ENCODE data around the gene FGGY.

Gene FGGY

DNA sequence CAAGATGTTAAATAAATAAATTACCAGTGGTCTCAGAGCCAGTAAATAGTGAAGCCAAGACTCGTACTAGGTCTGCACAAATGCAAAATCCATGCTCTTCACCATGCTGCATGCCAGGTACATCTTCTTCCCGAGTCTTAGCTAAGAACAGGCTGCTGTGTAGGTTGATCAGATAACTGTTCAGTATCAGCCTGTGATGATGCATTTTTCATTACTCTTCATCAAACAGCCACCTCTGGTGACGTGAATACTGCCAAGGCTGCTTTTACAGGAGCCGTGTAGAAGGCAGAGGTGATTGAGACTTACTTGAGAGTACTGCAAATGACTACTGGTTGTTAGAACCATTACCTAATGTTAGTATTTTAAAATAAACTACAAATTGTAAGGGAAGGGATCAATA lies 478.6 kb downstream of the FGGY start:
- no peaks in the 10 kb centered on the region for H3K27me3 ChIP-seq (replicated peaks; ENCODE audit: control insufficient read depth, insufficient read depth, low read length)
- no peak for DNase-seq (ENCODE audit: extremely low read depth, insufficient read length)
- no peaks in the 10 kb centered on the region for H3K36me3 ChIP-seq (ENCODE audit: control insufficient read depth, insufficient read depth, low read length)
- no peak overlapping the region for H3K4me3 ChIP-seq (replicated peaks; ENCODE audit: low read depth, low read length)
- TF ChIP-seq, protein P1, sequence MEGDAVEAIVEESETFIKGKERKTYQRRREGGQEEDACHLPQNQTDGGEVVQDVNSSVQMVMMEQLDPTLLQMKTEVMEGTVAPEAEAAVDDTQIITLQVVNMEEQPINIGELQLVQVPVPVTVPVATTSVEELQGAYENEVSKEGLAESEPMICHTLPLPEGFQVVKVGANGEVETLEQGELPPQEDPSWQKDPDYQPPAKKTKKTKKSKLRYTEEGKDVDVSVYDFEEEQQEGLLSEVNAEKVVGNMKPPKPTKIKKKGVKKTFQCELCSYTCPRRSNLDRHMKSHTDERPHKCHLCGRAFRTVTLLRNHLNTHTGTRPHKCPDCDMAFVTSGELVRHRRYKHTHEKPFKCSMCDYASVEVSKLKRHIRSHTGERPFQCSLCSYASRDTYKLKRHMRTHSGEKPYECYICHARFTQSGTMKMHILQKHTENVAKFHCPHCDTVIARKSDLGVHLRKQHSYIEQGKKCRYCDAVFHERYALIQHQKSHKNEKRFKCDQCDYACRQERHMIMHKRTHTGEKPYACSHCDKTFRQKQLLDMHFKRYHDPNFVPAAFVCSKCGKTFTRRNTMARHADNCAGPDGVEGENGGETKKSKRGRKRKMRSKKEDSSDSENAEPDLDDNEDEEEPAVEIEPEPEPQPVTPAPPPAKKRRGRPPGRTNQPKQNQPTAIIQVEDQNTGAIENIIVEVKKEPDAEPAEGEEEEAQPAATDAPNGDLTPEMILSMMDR (IDR thresholded peaks at IDR 0.05; ENCODE audit: insufficient read depth, low read length, poor library complexity, severe bottlenecking), result no peak

DNA sequence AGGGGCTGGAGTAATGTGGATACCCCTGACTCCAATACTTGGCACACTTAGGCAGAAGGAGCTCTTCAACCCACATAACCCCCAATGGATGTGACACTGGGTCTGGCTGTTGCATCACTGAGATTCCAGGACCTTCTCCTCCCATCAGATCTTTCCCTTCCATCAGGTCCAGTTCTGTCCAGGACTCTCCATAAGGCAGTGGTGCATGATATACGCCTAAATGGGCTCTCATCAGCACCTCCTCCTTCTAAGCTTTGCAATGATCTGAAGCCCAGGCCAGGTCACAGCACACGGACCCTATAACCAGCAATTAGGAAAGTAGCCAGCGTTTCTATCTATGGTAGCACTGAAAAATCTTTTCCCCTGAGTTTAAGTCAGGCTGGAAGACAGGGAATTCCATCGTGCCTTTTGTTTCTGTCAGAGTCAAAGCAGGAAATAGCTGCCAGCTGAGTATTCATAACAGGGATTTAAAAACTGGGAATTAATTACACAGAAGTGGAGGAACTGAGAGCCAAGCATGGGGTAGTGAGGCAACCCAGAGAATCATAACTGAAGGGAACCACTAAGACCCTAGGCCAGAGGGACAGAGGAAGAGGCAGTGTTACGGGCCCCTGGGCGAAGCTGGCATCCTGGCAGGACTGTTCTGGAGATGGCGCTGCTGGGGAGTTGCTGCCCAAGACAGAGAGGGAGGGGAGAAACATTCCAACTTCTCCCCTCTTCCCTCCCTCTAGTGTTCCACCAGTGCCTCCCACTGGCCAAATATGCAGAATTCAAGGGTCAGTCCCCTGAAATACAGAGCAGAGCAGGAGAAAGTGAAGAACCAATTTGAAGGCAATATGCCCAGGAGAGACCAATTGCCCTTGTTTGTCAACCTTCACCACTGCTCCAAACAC lies 480.3 kb downstream of the FGGY start:
- no peak overlapping the region for H3K4me3 ChIP-seq (replicated peaks; ENCODE audit: low read depth, low read length)
- DNase-seq (ENCODE audit: extremely low read depth, insufficient read length), result no peak
- TF ChIP-seq, protein P1 (IDR thresholded peaks at IDR 0.05; ENCODE audit: insufficient read depth, low read length, poor library complexity, severe bottlenecking), result no peak
- H3K36me3 ChIP-seq (ENCODE audit: control insufficient read depth, insufficient read depth, low read length), result no peaks in the 10 kb centered on the region
- no peaks in the 10 kb centered on the region for H3K27me3 ChIP-seq (replicated peaks; ENCODE audit: control insufficient read depth, insufficient read depth, low read length)

DNA sequence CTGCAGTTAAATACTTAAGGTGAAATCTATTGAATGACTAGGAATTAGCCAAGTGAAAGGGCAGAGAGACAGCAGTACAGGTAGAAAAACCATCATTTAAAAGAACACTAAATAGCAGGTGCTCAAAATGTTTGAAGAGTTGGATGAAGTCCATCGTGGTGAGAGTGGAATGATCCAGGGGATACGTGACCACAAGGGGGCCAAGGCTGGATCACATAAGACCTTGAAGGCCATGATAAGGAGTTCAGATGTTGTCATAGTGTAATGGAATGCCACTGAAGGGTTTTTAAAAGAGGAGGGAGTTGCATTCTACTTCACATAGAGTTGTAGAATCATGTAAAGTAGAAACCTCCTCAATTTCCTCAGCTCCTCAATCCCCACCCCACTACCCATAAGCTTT lies 483.1 kb downstream of the FGGY start:
- Histone ChIP-seq H3K27me3 (replicated peaks; ENCODE audit: control insufficient read depth, insufficient read depth, low read length) (no peaks in the 10 kb centered on the region), H3K36me3 (ENCODE audit: control insufficient read depth, insufficient read depth, low read length) (no peaks in the 10 kb centered on the region), H3K4me3 (replicated peaks; ENCODE audit: low read depth, low read length) (no peak overlapping the region)
- DNase-seq (ENCODE audit: extremely low read depth, insufficient read length), result no peak
- TF ChIP-seq, protein P1 (IDR thresholded peaks at IDR 0.05; ENCODE audit: insufficient read depth, low read length, poor library complexity, severe bottlenecking), result no peak

DNA sequence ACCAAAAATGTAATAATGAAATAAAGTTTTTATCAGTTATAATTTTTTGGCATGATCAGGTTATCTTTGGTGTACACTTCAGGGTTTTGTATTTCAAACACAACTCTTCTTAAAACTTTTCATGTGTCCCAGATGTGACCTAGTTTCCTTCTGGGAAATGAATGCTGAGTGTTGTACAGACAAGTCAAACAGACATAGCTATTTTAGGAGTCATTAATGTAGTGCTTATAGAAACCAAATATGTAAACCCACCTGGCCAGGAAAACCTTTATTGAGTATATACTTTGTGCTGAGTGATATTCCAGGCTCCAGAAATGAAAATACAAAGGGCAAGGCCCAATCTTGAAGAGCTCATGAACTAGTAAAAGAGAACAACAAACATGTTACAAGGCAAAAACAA lies 491.9 kb downstream of the FGGY start:
- TF ChIP-seq, protein P1 (IDR thresholded peaks at IDR 0.05; ENCODE audit: insufficient read depth, low read length, poor library complexity, severe bottlenecking), result no peak
- H3K4me3 ChIP-seq (replicated peaks; ENCODE audit: low read depth, low read length), result no peak overlapping the region
- no peaks in the 10 kb centered on the region for H3K27me3 ChIP-seq (replicated peaks; ENCODE audit: control insufficient read depth, insufficient read depth, low read length)
- no peaks in the 10 kb centered on the region for H3K36me3 ChIP-seq (ENCODE audit: control insufficient read depth, insufficient read depth, low read length)
- no peak for DNase-seq (ENCODE audit: extremely low read depth, insufficient read length)

DNA sequence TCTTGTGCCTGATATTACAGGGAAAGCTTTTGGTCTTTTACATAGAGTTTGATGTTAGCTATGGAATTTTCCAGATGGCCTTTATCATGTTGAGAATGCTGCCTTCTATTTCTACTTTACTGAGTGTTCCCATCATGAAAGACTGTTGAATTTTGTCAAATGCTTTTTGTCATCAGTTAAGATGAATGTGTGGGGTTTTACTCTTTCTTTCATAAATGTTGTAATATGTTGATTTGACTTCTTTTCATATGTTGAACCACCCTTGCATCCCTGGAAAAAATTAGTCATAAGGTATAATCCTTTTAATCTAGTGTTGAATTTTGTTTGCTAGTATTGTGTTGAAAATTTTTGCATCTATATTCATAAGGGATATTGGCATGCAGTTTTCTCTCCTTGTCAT lies 501.7 kb downstream of the FGGY start:
- no peaks in the 10 kb centered on the region for H3K36me3 ChIP-seq (ENCODE audit: control insufficient read depth, insufficient read depth, low read length)
- no peak overlapping the region for H3K4me3 ChIP-seq (replicated peaks; ENCODE audit: low read depth, low read length)
- TF ChIP-seq, protein P1 (IDR thresholded peaks at IDR 0.05; ENCODE audit: insufficient read depth, low read length, poor library complexity, severe bottlenecking), result no peak
- DNase-seq (ENCODE audit: extremely low read depth, insufficient read length), result no peak
- H3K27me3 ChIP-seq (replicated peaks; ENCODE audit: control insufficient read depth, insufficient read depth, low read length), result no peaks in the 10 kb centered on the region

Data from GM06990 (cell line).